Keratinocyte (primary cell): ENCODE results near the gene LPAR1. TPM values are rescaled to one million over a fixed set of nuclear protein-coding genes. Genes with fewer than 3 reads are reported as not detected.
A peak's percentile ranks its signal among the peaks of the same experiment; 100 is the strongest.
"Not testable (repeated sequence)": the region's sequence is repeated elsewhere in the genome, so short reads cannot be mapped to it uniquely, and the experiment has no call there.

Experiments
- DNase-seq: peaks from one replicate; pipeline ENCODE4 v3.0.0-alpha.2; 2011; ENCODE audit warnings: low read depth, missing footprints, low spot score
- FAIRE-seq: peaks from 2 replicates; lab custom pipeline; 2011; peaks lifted over from hg19 to GRCh38; lab: Jason Lieb, UNC
- H2AFZ ChIP-seq: 2 replicates; pipeline ENCODE4 v1.6.0; 2012; ENCODE audit warnings: low read length, control low read depth, inconsistent platforms; ENCODE audit not compliant: control insufficient read depth
- H3K27ac ChIP-seq: 2 replicates; pipeline ENCODE4 v1.5.1; 2011; ENCODE audit warnings: low read length; ENCODE audit not compliant: control insufficient read depth, insufficient read depth
- H3K27me3 ChIP-seq: 3 replicates; pipeline ENCODE4 v1.6.0; 2011; ENCODE audit warnings: low read length; ENCODE audit not compliant: control insufficient read depth, insufficient read depth; ENCODE audit errors: extremely low read depth
- H3K36me3 ChIP-seq, 2 experiments: 2 replicates in 1 of 2; 3 replicates in 1 of 2; pipeline ENCODE4 v1.5.1; 2011; ENCODE audit warnings: low read length in 2 of 2, mild to moderate bottlenecking in 1 of 2; ENCODE audit not compliant: control insufficient read depth in 2 of 2, insufficient read depth in 2 of 2; ENCODE audit errors: extremely low read depth in 1 of 2
- H3K4me1 ChIP-seq: 3 replicates; pipeline ENCODE4 v1.5.1; 2011; ENCODE audit warnings: low read length; ENCODE audit not compliant: control insufficient read depth, insufficient read depth; ENCODE audit errors: extremely low read depth
- H3K4me2 ChIP-seq: 3 replicates; pipeline ENCODE4 v1.6.0; 2011; ENCODE audit warnings: low read depth, low read length; ENCODE audit not compliant: control insufficient read depth, insufficient read depth; ENCODE audit errors: extremely low read depth
- H3K4me3 ChIP-seq, 3 experiments: fragments of 200-600 bp in 1 of 3; sonication (generic) in 1 of 3; 2 replicates in 2 of 3; 3 replicates in 1 of 3; pipeline ENCODE4 v1.5.1; 2011 to 2016; ENCODE audit warnings: low read length in 3 of 3, mild to moderate bottlenecking in 3 of 3, control low read depth in 2 of 3, inconsistent platforms in 1 of 3, low read depth in 1 of 3, mixed read lengths in 1 of 3, mixed run types in 1 of 3, moderate library complexity in 1 of 3; ENCODE audit not compliant: control insufficient read depth in 2 of 3, insufficient read depth in 2 of 3; ENCODE audit errors: extremely low read depth in 1 of 3
- H3K79me2 ChIP-seq: 2 replicates; pipeline ENCODE4 v1.6.0; 2012; ENCODE audit warnings: low read length; ENCODE audit not compliant: control insufficient read depth, insufficient read depth
- H3K9ac ChIP-seq: 3 replicates; pipeline ENCODE4 v1.6.0; 2011; ENCODE audit warnings: low read length; ENCODE audit not compliant: control insufficient read depth, insufficient read depth; ENCODE audit errors: extremely low read depth
- H3K9me1 ChIP-seq: 3 replicates; pipeline ENCODE4 v1.6.0; 2011; ENCODE audit warnings: low read length; ENCODE audit not compliant: control insufficient read depth, insufficient read depth; ENCODE audit errors: extremely low read depth
- H3K9me3 ChIP-seq: 2 replicates; pipeline ENCODE4 v1.5.1; 2012; ENCODE audit warnings: low read depth, low read length; ENCODE audit not compliant: control insufficient read depth
- H4K20me1 ChIP-seq: 3 replicates; pipeline ENCODE4 v1.6.0; 2011; ENCODE audit warnings: low read length; ENCODE audit not compliant: control insufficient read depth, insufficient read depth; ENCODE audit errors: extremely low read depth
- CTCF ChIP-seq, 3 experiments: IDR thresholded peaks in 1 of 3; conservative IDR thresholded peaks in 1 of 3; optimal IDR thresholded peaks in 1 of 3; 2 replicates in 2 of 3; 3 replicates in 1 of 3; pipeline versions ENCODE3 to v1.5.1; 2011; ENCODE audit warnings: low read length in 3 of 3, mild to moderate bottlenecking in 3 of 3, moderate library complexity in 2 of 3, control low read depth in 1 of 3, inconsistent platforms in 1 of 3; ENCODE audit not compliant: insufficient read depth in 2 of 3; ENCODE audit errors: extremely low read depth in 1 of 3
- EZH2 ChIP-seq: IDR thresholded peaks from one replicate; pipeline ENCODE4 v1.6.1; 2012; ENCODE audit warnings: inconsistent platforms, mild to moderate bottlenecking, low read length, moderate library complexity
- dilution Hi-C: fragments of 300-500 bp; cut with MboI; formaldehyde crosslinking; loops from one replicate; pipeline ENCODE4 v1.7.0; 2020; ENCODE audit warnings: low sequenced_read_pairs; ENCODE audit not compliant: extremely low pct_ligation_motif_present
- polyA plus RNA-seq, 5 experiments: library from polyadenylated mRNA; depleted of rRNA in 3 of 5; stranded (reverse) in 3 of 5; stranded (forward) in 1 of 5; unstranded in 1 of 5; fragments of >200 nt; gene quantifications; 1 replicate in 1 of 5; 2 replicates in 3 of 5; 3 replicates in 1 of 5; pipeline versions ENCODE4 v1.2.1 to v1.2.3, GENCODE V29; 2011 to 2012; ENCODE audit warnings: missing spikeins in 2 of 5, low read depth in 1 of 5, low replicate concordance in 1 of 5

The LPAR1 gene
- polyA plus RNA-seq, 1 donor (not counting 4 experiments of a cell fraction or from before 2014, with no cell fraction given) = 43.2 TPM

- dilution Hi-C loops = no loop called here
- Histone ChIP-seq H3K36me3 (no peaks in the 10 kb centered on the region), H3K9me1 (no peaks in the 10 kb centered on the region), H4K20me1 (no peaks in the 10 kb centered on the region), H3K4me1 (no peaks in the 10 kb centered on the region), H3K9me3 (peaks cover 5% of the 10 kb centered on the region), H3K27ac (no peak overlapping the region), H3K27me3 (no peaks in the 10 kb centered on the region), H2AFZ (no peak overlapping the region), H3K9ac (no peak overlapping the region), H3K79me2 (no peaks in the 10 kb centered on the region), H3K4me3 (no peak overlapping the region), H3K4me2 (no peak overlapping the region)
- DNase-seq (no peak), FAIRE-seq (peak; percentile 5)
- no peak for TF ChIP-seq EZH2
- no peak for TF ChIP-seq CTCF (optimal IDR thresholded peaks at IDR 0.05 in 1 of 3, IDR thresholded peaks at IDR 0.05 in 1 of 3, conservative IDR thresholded peaks at IDR 0.05 in 1 of 3; ENCODE audit: extremely low read depth in 1 of 3, insufficient read depth in 2 of 3, low read length in 3 of 3)
Observed at GRCh38 chr9:110864011-110864410, 174.3 kb downstream of the LPAR1 start.

GRCh38 chr9:110861370-110862110, 176.7 kb downstream of the LPAR1 start:
- H3K27ac ChIP-seq, H3K4me1 ChIP-seq, H3K79me2 ChIP-seq, H3K4me3 ChIP-seq, DNase-seq, H3K4me2 ChIP-seq, dilution Hi-C loops, H2AFZ ChIP-seq, H3K9ac ChIP-seq, H4K20me1 ChIP-seq, FAIRE-seq, H3K9me3 ChIP-seq, H3K9me1 ChIP-seq, H3K36me3 ChIP-seq, H3K27me3 ChIP-seq: not testable (repeated sequence)

- H3K4me1 ChIP-seq = no peaks in the 10 kb centered on the region
- no peak for TF ChIP-seq EZH2
- TF ChIP-seq CTCF (optimal IDR thresholded peaks at IDR 0.05 in 1 of 3, IDR thresholded peaks at IDR 0.05 in 1 of 3, conservative IDR thresholded peaks at IDR 0.05 in 1 of 3; ENCODE audit: extremely low read depth in 1 of 3, insufficient read depth in 2 of 3, low read length in 3 of 3) = no peak
- peaks cover 1% of the 10 kb centered on the region for H3K9me3 ChIP-seq
- DNase-seq (no peak), FAIRE-seq (no peak)
- no peaks in the 10 kb centered on the region for H3K79me2 ChIP-seq
- H3K9me1 ChIP-seq = no peaks in the 10 kb centered on the region
- H4K20me1 ChIP-seq = no peaks in the 10 kb centered on the region
- H3K4me3 ChIP-seq = no peak overlapping the region
- dilution Hi-C loops = no loop called here
- H3K36me3 ChIP-seq = no peaks in the 10 kb centered on the region
- no peak overlapping the region for H3K9ac ChIP-seq
- H3K4me2 ChIP-seq = no peak overlapping the region
- no peaks in the 10 kb centered on the region for H3K27me3 ChIP-seq
- no peak overlapping the region for H3K27ac ChIP-seq
- H2AFZ ChIP-seq = no peak overlapping the region
Observed at GRCh38 chr9:110856772-110857171, 181.5 kb downstream of the LPAR1 start.
